Measurements from ENCODE around the gene HTN1. TPM values are rescaled to one million over a fixed set of nuclear protein-coding genes. Genes with fewer than 3 reads are reported as not detected.
"Not testable (repeated sequence)": the region's sequence is repeated elsewhere in the genome, so short reads cannot be mapped to it uniquely, and the experiment has no call there.

Gene HTN1
- total RNA-seq = not detected

DNA sequence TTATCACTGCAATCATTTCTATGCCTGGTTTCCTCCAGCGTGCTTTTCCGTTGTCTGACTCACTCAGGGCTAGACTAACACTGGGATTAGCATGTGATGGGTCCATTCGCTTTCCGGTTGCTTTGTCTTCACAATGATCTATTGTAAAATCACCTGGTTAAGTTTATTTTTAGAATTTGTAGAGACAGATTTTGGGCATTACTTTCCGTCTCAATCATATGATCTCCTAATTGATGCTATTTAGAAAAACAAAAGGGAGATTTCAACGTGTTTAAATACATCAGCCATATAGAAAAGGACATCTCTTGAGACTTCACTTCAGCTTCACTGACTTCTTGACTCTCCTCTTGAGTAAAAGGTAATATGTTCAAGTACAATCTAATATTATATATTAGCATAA is at the start of gene HTN1:
Gene HTN1, plus strand, starts transcription at position 301 of the 400 bp plus-strand sequence. CDS start 2,639 bp downstream, outside the sequence.
- H3K27me3 Mint-ChIP-seq; POLR2A ChIA-PET; H3K4me1 Mint-ChIP-seq; DNase-seq; H3K36me3 Mint-ChIP-seq (ENCODE audit: low read depth); CTCF ChIA-PET; H3K9me3 Mint-ChIP-seq; H3K4me3 Mint-ChIP-seq; H3K27ac Mint-ChIP-seq: not testable (repeated sequence)

DNA sequence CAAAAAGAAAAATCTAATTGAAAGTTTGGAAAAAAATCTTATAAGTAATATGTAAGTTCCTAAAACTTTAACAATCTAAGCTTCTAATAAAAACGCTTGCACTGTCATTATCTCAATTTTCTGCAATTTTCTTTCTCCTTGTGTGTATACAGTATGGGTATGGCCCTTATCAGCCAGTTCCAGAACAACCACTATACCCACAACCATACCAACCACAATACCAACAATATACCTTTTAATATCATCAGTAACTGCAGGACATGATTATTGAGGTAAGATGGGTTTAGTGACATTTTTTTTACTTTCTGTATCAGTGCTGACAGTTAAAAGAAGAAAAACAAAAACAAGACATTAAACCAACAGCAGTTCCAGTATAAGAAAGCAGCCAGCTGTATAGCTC is 49.5 kb upstream of the HTN1 start:
- ChIA-PET POLR2A (no interaction called here), CTCF (no interaction called here)
- no peaks in the 10 kb centered on the region for H3K27me3 Mint-ChIP-seq
- DNase-seq = no peak
- no peak overlapping the region for H3K27ac Mint-ChIP-seq
- no peaks in the 10 kb centered on the region for H3K9me3 Mint-ChIP-seq
- H3K4me1 Mint-ChIP-seq = peaks cover 4% of the 10 kb centered on the region
- no peaks in the 10 kb centered on the region for H3K36me3 Mint-ChIP-seq (ENCODE audit: low read depth)
- no peak overlapping the region for H3K4me3 Mint-ChIP-seq

DNA sequence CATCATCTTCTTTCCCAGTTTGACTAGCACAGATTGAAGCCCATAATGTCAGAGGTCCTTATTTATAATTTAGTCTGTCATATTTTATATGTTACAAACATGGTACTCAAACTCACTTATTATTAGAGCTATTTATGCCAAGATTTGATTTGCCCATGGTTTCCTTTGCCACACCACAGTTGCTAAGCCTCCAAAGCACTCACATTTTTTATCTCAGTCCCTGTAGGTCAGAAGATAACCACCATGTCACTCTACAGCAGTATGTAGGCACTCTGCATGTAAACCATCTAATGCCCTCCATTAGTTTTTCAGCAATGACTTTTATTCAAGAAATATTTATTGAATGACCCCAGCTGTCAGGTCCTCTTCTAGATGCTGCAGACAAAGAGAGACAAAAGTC is 47.7 kb upstream of the HTN1 start:
- POLR2A ChIA-PET = no interaction called here
- no peak overlapping the region for H3K4me3 Mint-ChIP-seq
- H3K9me3 Mint-ChIP-seq = no peaks in the 10 kb centered on the region
- CTCF ChIA-PET = no interaction called here
- peaks cover 4% of the 10 kb centered on the region for H3K4me1 Mint-ChIP-seq
- H3K27me3 Mint-ChIP-seq = no peaks in the 10 kb centered on the region
- no peak overlapping the region for H3K27ac Mint-ChIP-seq
- no peak for DNase-seq
- H3K36me3 Mint-ChIP-seq (ENCODE audit: low read depth) = no peaks in the 10 kb centered on the region

DNA sequence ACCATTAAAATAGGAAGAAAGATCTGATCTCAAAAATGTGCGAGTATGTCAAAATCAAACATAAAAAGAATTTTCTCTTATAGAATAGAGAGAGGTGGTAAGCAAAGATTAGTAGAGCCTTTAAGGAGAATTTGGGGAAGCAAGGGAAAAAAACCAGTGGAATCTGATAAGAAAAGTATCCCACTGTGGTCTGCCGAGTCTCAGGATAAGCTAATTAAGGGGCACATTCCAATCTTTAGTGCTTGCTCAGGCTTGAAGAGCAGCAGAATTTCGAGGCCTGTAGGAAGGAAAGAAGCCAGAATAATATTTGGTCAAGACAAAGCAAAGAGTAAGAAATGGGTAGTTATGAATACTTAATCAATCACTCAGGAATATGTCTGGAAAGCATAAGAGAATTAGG is 41.5 kb upstream of the HTN1 start:
- no peak for DNase-seq
- Mint-ChIP-seq H3K9me3 (no peaks in the 10 kb centered on the region), H3K4me3 (no peak overlapping the region)

DNA sequence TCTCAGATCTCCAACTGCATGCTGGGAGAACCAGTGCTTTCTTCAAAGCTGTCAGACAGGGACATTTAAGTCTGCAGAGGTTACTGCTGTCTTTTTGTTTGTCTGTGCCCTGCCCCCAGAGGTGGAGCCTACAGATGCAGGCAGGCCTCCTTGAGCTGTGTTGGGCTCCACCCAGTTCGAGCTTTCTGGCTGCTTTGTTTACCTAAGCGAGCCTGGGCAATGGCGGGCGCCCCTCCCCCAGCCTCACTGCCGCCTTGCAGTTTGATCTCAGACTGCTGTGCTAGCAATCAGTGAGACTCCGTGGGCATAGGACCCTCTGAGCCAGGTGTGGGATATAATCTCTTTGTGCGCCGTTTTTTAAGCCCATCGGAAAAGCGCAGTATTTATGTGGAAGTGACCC is 31.2 kb upstream of the HTN1 start:
- H3K27me3 Mint-ChIP-seq; H3K9me3 Mint-ChIP-seq; POLR2A ChIA-PET; CTCF ChIA-PET; H3K4me1 Mint-ChIP-seq; H3K36me3 Mint-ChIP-seq (ENCODE audit: low read depth); H3K27ac Mint-ChIP-seq; H3K4me3 Mint-ChIP-seq; DNase-seq: not testable (repeated sequence)

More for the DNA sequence above, 41.5 kb upstream of the HTN1 start:
- no peaks in the 10 kb centered on the region for H3K27me3 Mint-ChIP-seq
- H3K27ac Mint-ChIP-seq = no peak overlapping the region
- CTCF ChIA-PET = no interaction called here
- POLR2A ChIA-PET = no interaction called here
- no peaks in the 10 kb centered on the region for H3K36me3 Mint-ChIP-seq (ENCODE audit: low read depth)
- no peaks in the 10 kb centered on the region for H3K4me1 Mint-ChIP-seq

DNA sequence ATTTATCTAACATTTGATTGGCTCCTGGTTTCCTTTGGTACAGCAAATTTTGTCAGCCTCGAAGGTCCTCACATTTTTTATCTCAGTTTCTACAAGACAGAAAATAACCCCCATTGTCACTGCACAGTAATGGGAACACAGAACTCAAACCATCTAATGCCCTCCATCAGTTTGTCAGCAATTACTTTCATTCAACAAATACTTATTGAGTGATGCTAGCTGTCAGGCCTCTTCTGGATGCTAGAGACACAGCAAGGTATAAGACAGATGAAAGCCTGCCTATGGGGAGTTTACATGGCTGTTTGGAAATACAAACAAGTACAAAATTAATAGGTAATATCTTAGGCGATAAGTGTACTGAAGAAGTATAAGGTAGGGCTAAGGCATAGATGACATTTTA is 27.0 kb upstream of the HTN1 start:
- Mint-ChIP-seq H3K36me3 (ENCODE audit: low read depth) (no peaks in the 10 kb centered on the region), H3K9me3 (no peaks in the 10 kb centered on the region), H3K27ac (no peak overlapping the region), H3K4me3 (no peak overlapping the region), H3K27me3 (no peaks in the 10 kb centered on the region), H3K4me1 (no peaks in the 10 kb centered on the region)
- POLR2A ChIA-PET = no interaction called here
- CTCF ChIA-PET = no interaction called here
- DNase-seq = no peak

DNA sequence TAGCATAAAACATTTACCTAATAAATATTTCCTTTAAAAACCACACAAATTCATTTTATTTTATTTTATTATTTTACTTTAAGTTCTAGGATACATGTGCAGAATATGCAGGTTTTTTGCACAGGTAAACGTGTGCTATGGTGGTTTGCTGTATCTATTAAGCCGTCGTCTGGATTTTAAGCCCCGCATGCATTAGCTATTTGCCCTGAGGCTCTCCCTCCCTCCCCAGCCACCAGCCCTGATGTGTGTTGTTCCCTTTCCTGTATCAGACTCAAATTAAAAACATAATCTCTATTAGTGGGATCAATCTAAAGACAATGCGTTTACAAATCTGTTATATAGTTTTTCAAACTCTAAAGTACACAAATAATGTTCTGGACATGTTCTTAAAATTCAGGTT is 23.2 kb upstream of the HTN1 start:
- no peak for DNase-seq
- CTCF ChIA-PET = no interaction called here
- Mint-ChIP-seq H3K27ac (no peak overlapping the region), H3K36me3 (ENCODE audit: low read depth) (no peaks in the 10 kb centered on the region), H3K4me3 (no peak overlapping the region), H3K4me1 (no peaks in the 10 kb centered on the region), H3K9me3 (no peaks in the 10 kb centered on the region), H3K27me3 (no peaks in the 10 kb centered on the region)
- POLR2A ChIA-PET = no interaction called here

DNA sequence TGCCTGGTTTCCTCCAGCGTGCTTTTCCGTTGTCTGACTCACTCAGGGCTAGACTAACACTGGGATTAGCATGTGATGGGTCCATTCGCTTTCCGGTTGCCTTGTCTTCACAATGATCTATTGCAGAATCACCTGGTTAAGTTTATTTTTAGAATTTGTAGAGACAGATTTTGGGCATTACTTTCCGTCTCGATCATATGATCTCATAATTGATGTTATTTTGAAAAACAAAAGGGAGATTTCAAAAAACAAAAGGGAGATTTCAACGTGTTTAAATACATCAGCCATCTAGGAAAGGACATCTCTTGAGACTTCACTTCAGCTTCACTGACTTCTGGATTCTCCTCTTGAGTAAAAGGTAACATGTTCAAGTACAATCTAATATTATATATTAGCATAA is 22.1 kb upstream of the HTN1 start, which contains the start of gene HTN3:
Gene HTN3, plus strand, starts transcription at position 301 of the 400 bp plus-strand sequence. CDS start 2,282 bp downstream, outside the sequence.
- H3K4me3 Mint-ChIP-seq; POLR2A ChIA-PET; H3K4me1 Mint-ChIP-seq; H3K27me3 Mint-ChIP-seq; H3K36me3 Mint-ChIP-seq (ENCODE audit: low read depth); CTCF ChIA-PET; DNase-seq; H3K9me3 Mint-ChIP-seq; H3K27ac Mint-ChIP-seq: not testable (repeated sequence)

DNA sequence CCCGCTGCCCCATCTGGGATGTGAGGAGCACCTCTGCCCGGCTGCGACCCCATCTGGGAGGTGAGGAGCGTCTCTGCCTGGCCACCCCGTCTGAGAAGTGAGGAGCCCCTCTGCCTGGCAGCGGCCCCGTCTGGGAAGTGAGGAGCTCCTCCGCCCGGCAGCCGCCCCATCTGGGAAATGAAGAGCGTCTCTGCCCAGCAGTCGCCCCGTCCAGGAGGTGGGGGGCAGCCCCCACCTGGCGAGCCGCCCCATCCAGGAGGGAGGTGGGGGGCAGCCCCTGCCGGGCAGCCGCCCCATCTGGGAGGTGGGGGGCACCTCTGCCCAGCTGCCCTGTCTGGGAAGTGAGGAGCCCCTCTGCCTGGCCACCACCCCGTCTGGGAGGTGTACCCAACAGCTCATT is 12.7 kb upstream of the HTN1 start:
- H3K4me3 Mint-ChIP-seq; H3K4me1 Mint-ChIP-seq; H3K27ac Mint-ChIP-seq; CTCF ChIA-PET; DNase-seq; H3K36me3 Mint-ChIP-seq (ENCODE audit: low read depth); H3K9me3 Mint-ChIP-seq; H3K27me3 Mint-ChIP-seq; POLR2A ChIA-PET: not testable (repeated sequence)

DNA sequence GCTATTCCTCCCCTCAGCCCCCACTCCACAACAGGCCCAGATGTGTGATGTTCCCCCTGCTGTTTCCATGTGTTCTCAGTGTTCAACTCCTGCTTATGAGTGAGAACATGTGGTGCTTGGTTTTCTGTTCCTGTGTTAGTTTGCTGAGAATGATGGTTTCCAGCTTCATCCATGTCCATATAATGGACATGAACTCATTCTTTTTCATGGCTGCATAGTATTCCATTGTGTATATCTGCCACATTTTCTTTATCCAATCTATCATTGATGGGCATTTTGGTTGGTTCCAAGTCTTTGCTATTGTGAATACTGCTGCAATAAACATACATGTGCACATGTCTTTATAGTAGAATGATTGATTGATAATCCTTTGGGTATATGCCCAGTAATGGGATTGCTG is 10.3 kb upstream of the HTN1 start:
- H3K4me1 Mint-ChIP-seq; POLR2A ChIA-PET; DNase-seq; H3K4me3 Mint-ChIP-seq; H3K27ac Mint-ChIP-seq; H3K9me3 Mint-ChIP-seq; H3K36me3 Mint-ChIP-seq (ENCODE audit: low read depth); CTCF ChIA-PET; H3K27me3 Mint-ChIP-seq: not testable (repeated sequence)

DNA sequence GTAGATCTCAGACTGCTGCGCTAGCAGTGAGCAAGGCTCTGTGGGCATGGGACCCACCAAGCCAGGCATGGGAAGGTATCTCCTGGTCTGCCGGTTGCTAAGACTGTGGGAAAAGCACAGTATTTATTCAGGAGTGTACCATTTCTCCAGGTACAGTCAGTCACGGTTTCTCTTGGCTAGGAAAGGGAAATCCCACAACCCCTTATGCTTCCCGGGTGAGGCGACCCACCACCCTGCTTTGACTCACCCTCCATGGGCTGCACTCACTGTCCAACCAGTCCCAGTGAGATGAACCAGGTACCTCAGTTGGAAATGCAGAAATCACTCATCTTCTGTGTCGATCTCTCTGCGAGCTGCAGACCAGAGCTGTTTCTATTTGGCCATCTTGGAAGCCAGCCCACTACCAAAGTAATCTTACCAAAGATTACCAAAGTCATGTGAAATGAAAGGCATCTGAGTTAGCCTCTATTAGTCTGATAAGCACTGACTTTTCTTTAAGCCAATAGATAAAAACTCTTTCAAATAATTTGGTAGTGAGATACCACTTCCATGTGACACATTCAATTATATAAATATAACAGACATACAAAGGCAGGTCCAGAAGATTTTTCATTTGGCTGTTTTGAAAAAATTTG is 8.5 kb upstream of the HTN1 start:
- no peak overlapping the region for H3K4me3 Mint-ChIP-seq
- peaks cover 9% of the 10 kb centered on the region for H3K9me3 Mint-ChIP-seq
- no peaks in the 10 kb centered on the region for H3K27me3 Mint-ChIP-seq
- POLR2A ChIA-PET = no interaction called here
- H3K4me1 Mint-ChIP-seq = no peaks in the 10 kb centered on the region
- no peak for DNase-seq
- CTCF ChIA-PET = no interaction called here
- no peak overlapping the region for H3K27ac Mint-ChIP-seq
- no peaks in the 10 kb centered on the region for H3K36me3 Mint-ChIP-seq (ENCODE audit: low read depth)

DNA sequence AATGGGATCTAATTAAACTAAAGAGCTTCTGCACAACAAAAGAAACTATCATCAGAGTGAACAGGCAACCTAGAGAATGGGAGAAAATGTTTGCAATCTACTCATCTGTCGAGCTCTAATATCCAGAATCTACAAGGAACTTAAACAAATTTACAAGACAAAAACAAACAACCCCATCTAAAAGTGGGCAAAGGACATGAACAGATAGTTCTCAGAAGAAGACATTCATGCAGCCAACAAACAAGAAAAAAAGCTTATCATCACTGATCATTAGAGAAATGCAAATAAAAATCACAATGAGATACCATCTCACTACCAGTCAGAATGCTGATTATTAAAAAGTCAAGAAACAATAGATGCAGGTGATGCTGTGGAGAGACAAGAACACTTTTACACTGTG is 6.3 kb downstream of the HTN1 start:
- CTCF ChIA-PET; H3K27ac Mint-ChIP-seq; H3K4me3 Mint-ChIP-seq; H3K36me3 Mint-ChIP-seq (ENCODE audit: low read depth); H3K27me3 Mint-ChIP-seq; DNase-seq; POLR2A ChIA-PET; H3K9me3 Mint-ChIP-seq; H3K4me1 Mint-ChIP-seq: not testable (repeated sequence)

DNA sequence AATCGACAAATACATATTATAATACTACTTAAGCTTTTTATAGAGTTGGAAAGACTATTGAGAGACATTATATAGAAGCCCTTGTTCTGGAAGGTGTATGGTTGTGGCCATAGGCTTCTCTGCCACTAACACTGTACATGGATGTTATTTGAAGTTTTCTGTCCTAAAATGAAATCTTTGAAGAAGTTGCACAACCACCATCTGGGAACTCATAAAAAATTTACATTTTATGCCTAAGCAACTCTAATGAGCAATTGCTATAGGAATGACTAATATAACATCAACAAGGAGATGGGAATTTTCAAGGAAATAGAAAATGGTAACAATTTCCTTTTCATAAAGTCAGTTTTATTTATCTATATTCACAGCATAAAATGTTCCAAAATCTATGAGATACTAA is 7.4 kb downstream of the HTN1 start:
- Mint-ChIP-seq H3K36me3 (ENCODE audit: low read depth) (no peaks in the 10 kb centered on the region), H3K27me3 (no peaks in the 10 kb centered on the region), H3K27ac (no peak overlapping the region), H3K4me1 (no peaks in the 10 kb centered on the region), H3K4me3 (no peak overlapping the region), H3K9me3 (no peaks in the 10 kb centered on the region)
- ChIA-PET POLR2A (no interaction called here), CTCF (no interaction called here)
- no peak for DNase-seq

DNA sequence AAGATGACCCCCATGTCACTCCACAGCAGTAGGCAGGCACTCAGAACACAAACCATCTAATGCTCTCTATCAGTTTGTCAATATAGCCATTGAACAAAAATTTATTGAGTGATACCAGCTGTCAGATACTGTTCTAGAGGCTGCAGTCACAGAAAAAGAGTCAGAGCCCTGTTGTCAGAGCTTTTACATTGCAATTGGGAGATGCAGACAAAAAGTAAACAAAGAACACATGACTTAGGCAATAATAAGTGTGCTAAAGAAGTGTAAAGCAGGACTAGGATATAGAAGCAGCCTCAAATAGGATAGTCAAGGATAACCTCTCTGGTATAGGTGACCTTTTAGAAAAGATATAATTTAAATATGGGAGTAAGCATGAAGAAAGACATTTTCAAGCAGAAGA is 8.9 kb downstream of the HTN1 start:
- no peaks in the 10 kb centered on the region for H3K4me1 Mint-ChIP-seq
- no peak overlapping the region for H3K27ac Mint-ChIP-seq
- H3K36me3 Mint-ChIP-seq (ENCODE audit: low read depth) = no peaks in the 10 kb centered on the region
- no peaks in the 10 kb centered on the region for H3K9me3 Mint-ChIP-seq
- no peak for DNase-seq
- POLR2A ChIA-PET = no interaction called here
- no peaks in the 10 kb centered on the region for H3K27me3 Mint-ChIP-seq
- H3K4me3 Mint-ChIP-seq = no peak overlapping the region
- CTCF ChIA-PET = no interaction called here

DNA sequence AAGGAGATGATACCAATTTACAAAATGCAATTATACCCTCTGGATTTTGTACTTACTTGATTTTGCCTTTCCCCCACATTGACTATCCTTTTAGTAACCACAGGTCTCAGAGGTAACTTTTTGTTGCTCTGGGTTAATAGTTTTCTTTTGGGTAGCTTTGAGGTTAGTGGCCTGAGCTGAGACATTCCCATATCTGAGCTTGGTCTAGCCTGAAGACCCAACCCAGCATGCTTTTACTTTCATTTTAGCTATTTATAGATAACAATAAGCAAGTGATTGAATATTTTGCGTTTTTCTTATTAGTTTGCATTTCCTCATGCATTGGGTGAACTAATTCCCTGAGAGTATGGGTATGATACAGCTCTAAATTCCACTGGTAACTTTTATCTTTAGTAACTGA is 11.8 kb downstream of the HTN1 start:
- H3K27ac Mint-ChIP-seq = no peak overlapping the region
- CTCF ChIA-PET = no interaction called here
- no peak for DNase-seq
- POLR2A ChIA-PET = no interaction called here
- H3K27me3 Mint-ChIP-seq = no peaks in the 10 kb centered on the region
- no peaks in the 10 kb centered on the region for H3K36me3 Mint-ChIP-seq (ENCODE audit: low read depth)
- H3K4me1 Mint-ChIP-seq = no peaks in the 10 kb centered on the region
- no peak overlapping the region for H3K4me3 Mint-ChIP-seq
- H3K9me3 Mint-ChIP-seq = no peaks in the 10 kb centered on the region
